Testis (tissue), 3 donors: Measurements from ENCODE around the gene ANO4. TPM values are rescaled to one million over a fixed set of nuclear protein-coding genes. Genes with fewer than 3 reads are reported as not detected.

ENCODE experiments used
- DNase-seq: peaks from one replicate; pipeline ENCODE4 v3.0.0-alpha.2; 2019
- H3K27ac ChIP-seq, 2 donors: fragments of 200-600 bp; sonication (generic); one replicate each; pipeline ENCODE4 v1.5.1; 2019
- H3K27me3 ChIP-seq: fragments of 200-600 bp; sonication (generic); one replicate; pipeline ENCODE4 v1.5.1; 2019
- H3K36me3 ChIP-seq: fragments of 200-600 bp; sonication (generic); one replicate; pipeline ENCODE4 v1.5.1; 2017; ENCODE audit warnings: low read depth; ENCODE audit errors: missing control alignments
- H3K4me1 ChIP-seq: fragments of 200-600 bp; sonication (generic); one replicate; pipeline ENCODE4 v1.5.1; 2019
- H3K4me3 ChIP-seq, 2 donors: fragments of 200-600 bp; sonication (generic); one replicate each; pipeline ENCODE4 v1.5.1; 2017 to 2019
- H3K9me3 ChIP-seq: fragments of 200-600 bp; sonication (generic); one replicate; pipeline ENCODE4 v1.5.1; 2017
- POLR2A ChIP-seq: fragments of 450-650 bp; IDR thresholded peaks from one replicate; pipeline ENCODE4 v1.6.1; 2017; ENCODE audit warnings: antibody characterized with exemption, mild to moderate bottlenecking, moderate library complexity
- WGBS, 2 donors: methylation state at CpG; one replicate each; pipeline ENCODE4 v1.1.5; 2018; 5-methylcytosine and 5-hydroxymethylcytosine counted together
- intact Hi-C: fragments of 100-400 bp; cut with DNase I; formaldehyde crosslinking; loops from one replicate; pipeline ENCODE4 v1.15.1; 2023; ENCODE audit warnings: low total_unique reads
- polyA plus RNA-seq: library from polyadenylated mRNA; stranded (reverse); fragments of 350-450 nt; fragmentation: Illumina TruSeq; extraction: RNeasy Lipid Tissue Mini Kit (QIAGEN cat#74804); gene quantifications from one replicate; pipeline ENCODE4 v1.2.3, GENCODE V29; 2014; ENCODE audit warnings: low read depth, low replicate concordance; ENCODE audit not compliant: insufficient read depth
- total RNA-seq, 2 donors: library from RNA; depleted of rRNA; stranded (reverse); fragments of >200 nt; gene quantifications; one replicate each; pipeline ENCODE4 v1.2.3, GENCODE V29; 2016
- TF ChIP-seq, protein P1 (sequence below), 3 experiments: fragments of 450-650 bp in 2 of 3; fragments of 200-600 bp in 1 of 3; sonication (generic) in 1 of 3; IDR thresholded peaks; one replicate each; pipeline ENCODE4 v1.5.1; 2016 to 2019; ENCODE audit warnings: antibody characterized with exemption in 3 of 3, mild to moderate bottlenecking in 2 of 3, moderate library complexity in 1 of 3

Gene ANO4
- total and polyA plus RNA-seq, 3 donors from 2014 or later, result 2.4 to 13.0 (median 9.5) TPM

DNA sequence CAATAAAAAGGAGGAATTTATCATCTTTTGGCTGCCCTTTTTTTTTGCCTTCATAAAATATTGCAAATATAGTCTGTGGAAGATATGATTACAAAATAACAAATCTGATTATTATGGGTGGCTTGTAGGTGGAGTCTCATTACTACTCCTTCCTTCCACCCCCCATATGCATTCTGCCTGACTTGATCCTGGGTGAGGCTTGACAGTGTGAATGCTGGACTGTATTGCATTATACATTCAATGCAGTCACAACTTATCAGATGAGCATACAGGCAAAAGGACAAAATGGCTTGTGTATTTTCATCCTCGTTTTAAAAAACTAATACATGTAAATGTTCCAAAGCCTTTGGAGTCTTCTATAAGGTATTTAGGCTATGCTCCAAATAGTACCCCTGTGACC, 186.3 kb downstream of the ANO4 start:
- 55 to 67% methylated on average over 1 of the region's 1 CpG for WGBS, 2 donors
- H3K36me3 ChIP-seq, result no peaks in the 10 kb centered on the region
- H3K9me3 ChIP-seq, result no peaks in the 10 kb centered on the region
- no peaks in the 10 kb centered on the region for H3K4me1 ChIP-seq
- no peak overlapping the region for H3K4me3 ChIP-seq
- no peak overlapping the region for H3K27ac ChIP-seq
- TF ChIP-seq POLR2A, result no peak
- TF ChIP-seq, protein P1, sequence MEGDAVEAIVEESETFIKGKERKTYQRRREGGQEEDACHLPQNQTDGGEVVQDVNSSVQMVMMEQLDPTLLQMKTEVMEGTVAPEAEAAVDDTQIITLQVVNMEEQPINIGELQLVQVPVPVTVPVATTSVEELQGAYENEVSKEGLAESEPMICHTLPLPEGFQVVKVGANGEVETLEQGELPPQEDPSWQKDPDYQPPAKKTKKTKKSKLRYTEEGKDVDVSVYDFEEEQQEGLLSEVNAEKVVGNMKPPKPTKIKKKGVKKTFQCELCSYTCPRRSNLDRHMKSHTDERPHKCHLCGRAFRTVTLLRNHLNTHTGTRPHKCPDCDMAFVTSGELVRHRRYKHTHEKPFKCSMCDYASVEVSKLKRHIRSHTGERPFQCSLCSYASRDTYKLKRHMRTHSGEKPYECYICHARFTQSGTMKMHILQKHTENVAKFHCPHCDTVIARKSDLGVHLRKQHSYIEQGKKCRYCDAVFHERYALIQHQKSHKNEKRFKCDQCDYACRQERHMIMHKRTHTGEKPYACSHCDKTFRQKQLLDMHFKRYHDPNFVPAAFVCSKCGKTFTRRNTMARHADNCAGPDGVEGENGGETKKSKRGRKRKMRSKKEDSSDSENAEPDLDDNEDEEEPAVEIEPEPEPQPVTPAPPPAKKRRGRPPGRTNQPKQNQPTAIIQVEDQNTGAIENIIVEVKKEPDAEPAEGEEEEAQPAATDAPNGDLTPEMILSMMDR (IDR thresholded peaks at IDR 0.05), result no peak
- no peaks in the 10 kb centered on the region for H3K27me3 ChIP-seq
- intact Hi-C loops, result no loop called here
- DNase-seq, result no peak

DNA sequence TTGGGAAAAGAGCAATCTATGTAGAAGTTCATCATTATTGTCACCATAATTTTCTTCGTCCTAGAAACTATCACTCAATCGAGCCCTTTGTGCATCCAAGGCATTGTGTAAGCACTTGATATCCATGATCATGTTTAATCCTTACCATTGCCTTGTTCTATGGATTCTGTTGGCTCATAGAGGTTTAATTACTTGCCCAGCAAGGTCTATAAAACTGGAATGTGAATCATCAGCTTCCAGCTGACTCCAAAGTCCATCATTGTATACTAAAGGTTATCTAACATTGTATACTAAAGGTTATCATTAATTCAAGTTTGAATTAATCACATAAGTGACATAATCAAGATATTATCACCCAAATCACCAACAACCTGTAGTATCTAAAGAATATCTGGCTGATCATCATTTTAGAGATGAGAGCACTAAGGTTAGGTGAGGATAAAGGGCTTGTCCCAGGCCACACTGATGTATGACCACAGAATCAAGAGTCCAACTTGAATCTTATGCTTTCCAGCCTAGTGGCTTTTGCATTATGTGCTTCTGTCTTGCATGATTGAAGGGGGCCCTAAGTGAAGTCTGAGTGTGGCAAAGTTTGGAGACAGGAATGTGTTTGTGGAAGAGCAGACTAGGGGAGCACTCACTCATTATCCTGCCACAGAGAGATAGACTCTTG, 188.1 kb downstream of the ANO4 start:
- 92 to 95% methylated on average over 2 of the region's 2 CpGs for WGBS, 2 donors
- no peak for TF ChIP-seq POLR2A
- TF ChIP-seq, protein P1 (IDR thresholded peaks at IDR 0.05), result no peak
- Histone ChIP-seq H3K4me3 (no peak overlapping the region), H3K4me1 (peaks cover 4% of the 10 kb centered on the region), H3K9me3 (no peaks in the 10 kb centered on the region), H3K27ac (no peak overlapping the region), H3K36me3 (no peaks in the 10 kb centered on the region), H3K27me3 (no peaks in the 10 kb centered on the region)
- intact Hi-C loops, result no loop called here
- no peak for DNase-seq

DNA sequence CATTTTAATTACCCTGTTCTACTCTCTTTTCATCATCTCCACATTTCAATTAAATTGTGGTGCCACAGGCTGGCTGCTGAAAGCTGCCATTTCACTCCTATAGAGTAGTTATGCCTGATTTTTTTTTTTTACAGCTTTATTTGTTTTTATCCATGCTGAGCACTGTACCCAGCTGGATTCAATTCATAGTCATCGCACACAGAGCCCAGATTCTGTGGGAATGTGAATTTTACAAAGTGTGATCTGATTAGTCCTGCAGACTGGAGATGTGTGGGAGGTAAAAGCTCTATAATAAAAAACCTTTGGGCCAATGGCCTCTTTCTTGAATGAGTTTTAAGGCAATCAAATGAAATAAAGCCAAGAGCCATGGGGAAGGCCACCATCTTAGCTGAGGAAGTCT, 190.2 kb downstream of the ANO4 start:
- Histone ChIP-seq H3K9me3 (no peaks in the 10 kb centered on the region), H3K4me1 (peaks cover 9% of the 10 kb centered on the region), H3K27ac (no peak overlapping the region), H3K36me3 (no peaks in the 10 kb centered on the region), H3K27me3 (no peaks in the 10 kb centered on the region), H3K4me3 (no peak overlapping the region)
- intact Hi-C loops, result no loop called here
- no peak for DNase-seq
- TF ChIP-seq, protein P1 (IDR thresholded peaks at IDR 0.05), result no peak
- TF ChIP-seq POLR2A, result no peak
- 58 to 67% methylated on average over 1 of the region's 1 CpG for WGBS, 2 donors

DNA sequence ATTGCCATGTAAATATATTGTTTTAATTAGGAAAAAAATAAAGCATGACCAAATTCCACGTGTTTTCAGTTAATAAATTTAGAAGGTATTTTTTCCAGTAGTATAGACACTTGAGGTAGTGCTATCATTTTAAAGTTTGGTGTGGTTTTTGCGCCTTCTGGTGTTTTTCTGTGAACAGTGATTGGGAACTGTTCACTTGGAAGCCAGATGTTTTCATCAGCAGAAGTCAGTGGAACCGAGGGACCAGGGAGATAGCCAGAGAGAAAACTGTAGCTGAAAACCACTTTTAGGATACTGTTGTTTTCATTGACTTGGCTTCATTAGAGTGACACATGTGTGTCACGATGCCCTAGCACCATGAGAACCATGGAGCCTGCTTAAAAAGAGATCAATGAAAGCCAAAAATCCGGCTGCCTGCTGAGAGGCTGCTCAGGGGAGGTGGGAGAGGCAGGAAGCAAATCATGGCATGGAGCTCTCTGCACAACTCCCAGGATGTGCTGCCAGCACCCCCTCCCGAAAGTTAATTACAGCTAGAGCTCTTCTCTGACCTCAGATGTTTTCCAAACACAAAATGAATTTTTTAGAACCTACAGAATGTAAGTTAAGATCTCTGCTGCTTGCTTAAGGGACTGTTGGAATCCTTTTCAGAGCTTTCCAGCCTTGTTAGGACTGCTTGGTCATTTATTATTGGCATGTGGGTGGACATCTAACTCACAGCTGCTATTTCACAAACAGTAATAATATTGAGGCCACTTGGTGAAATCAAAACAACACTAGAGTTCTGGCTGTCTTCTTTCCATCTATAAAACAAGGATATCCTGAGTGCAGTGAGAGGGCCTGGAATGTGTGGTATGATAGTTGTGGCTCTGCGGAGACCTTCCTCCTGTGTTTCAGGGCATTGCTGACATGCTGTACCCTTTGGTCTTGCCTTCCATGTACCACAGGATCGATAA, 192.3 kb downstream of the ANO4 start:
- intact Hi-C loops, result no loop called here
- TF ChIP-seq, protein P1 (IDR thresholded peaks at IDR 0.05), result no peak
- no peak for TF ChIP-seq POLR2A
- no peak overlapping the region for H3K27ac ChIP-seq
- no peaks in the 10 kb centered on the region for H3K27me3 ChIP-seq
- no peak overlapping the region for H3K4me3 ChIP-seq
- H3K9me3 ChIP-seq, result no peaks in the 10 kb centered on the region
- DNase-seq, result no peak
- H3K4me1 ChIP-seq, result peaks cover 9% of the 10 kb centered on the region
- H3K36me3 ChIP-seq, result no peaks in the 10 kb centered on the region
- 47 to 53% methylated on average over 8 of the region's 8 CpGs for WGBS, 2 donors
